WERI-Rb-1 (cell line): Measurements from ENCODE around the gene AHDC1.
A peak's percentile ranks its signal among the peaks of the same experiment; 100 is the strongest.

Experiments used
- DNase-seq: peaks from one replicate; pipeline ENCODE4 v3.0.0-alpha.2; 2020
- H3K27ac ChIP-seq: fragments of 250-450 bp; sonication (Bioruptor Pico); 2 replicates; pipeline ENCODE4 v1.5.1; 2020; ENCODE audit warnings: mild to moderate bottlenecking, moderate library complexity
- H3K27me3 ChIP-seq: fragments of 250-450 bp; sonication (Bioruptor Pico); 2 replicates; pipeline ENCODE4 v1.5.1; 2021; ENCODE audit warnings: mild to moderate bottlenecking, low read depth, moderate library complexity; ENCODE audit not compliant: insufficient read depth, severe bottlenecking
- H3K36me3 ChIP-seq: fragments of 250-450 bp; sonication (Bioruptor Pico); 2 replicates; pipeline ENCODE4 v1.5.1; 2020; ENCODE audit warnings: mild to moderate bottlenecking, moderate library complexity
- H3K4me3 ChIP-seq: 2 replicates; pipeline ENCODE4 v1.5.1; 2011; ENCODE audit warnings: low read depth, mild to moderate bottlenecking, control low read depth, low read length
- H3K9me3 ChIP-seq: fragments of 250-450 bp; sonication (Bioruptor Pico); 2 replicates; pipeline ENCODE4 v1.5.1; 2021; ENCODE audit warnings: mild to moderate bottlenecking, moderate library complexity; ENCODE audit not compliant: severe bottlenecking
- CTCF ChIP-seq: IDR thresholded peaks from 2 replicates; pipeline ENCODE4 v1.5.1; 2011; ENCODE audit warnings: low read depth, mild to moderate bottlenecking, control low read depth, inconsistent platforms, low read length

AHDC1 gene

GRCh38 chr1:27563591-27564471 is 40.1 kb downstream of the AHDC1 start:
- H3K27me3 ChIP-seq = no peaks in the 10 kb centered on the region
- no peak for TF ChIP-seq CTCF
- no peaks in the 10 kb centered on the region for H3K9me3 ChIP-seq
- H3K4me3 ChIP-seq = no peak overlapping the region
- H3K36me3 ChIP-seq = no peaks in the 10 kb centered on the region; the same call in 1 of the 2 replicates
- no peak for DNase-seq
- H3K27ac ChIP-seq = peak overlapping the region; percentile 65

- no peak for TF ChIP-seq CTCF
- H3K36me3 ChIP-seq = peaks cover 2% of the 10 kb centered on the region
- no peaks in the 10 kb centered on the region for H3K9me3 ChIP-seq
- no peaks in the 10 kb centered on the region for H3K27me3 ChIP-seq
- no peak overlapping the region for H3K4me3 ChIP-seq
- peak overlapping the region; percentile 65 for H3K27ac ChIP-seq
- no peak for DNase-seq
These were observed 40.7 kb downstream of the AHDC1 start for GRCh38 chr1:27563341-27563590.

- Histone ChIP-seq H3K27ac (peak overlapping the region; percentile 77), H3K36me3 (peaks cover 7% of the 10 kb centered on the region), H3K27me3 (no peaks in the 10 kb centered on the region), H3K9me3 (no peaks in the 10 kb centered on the region), H3K4me3 (no peak overlapping the region)
- DNase-seq = no peak
- no peak for TF ChIP-seq CTCF
These were observed 41.2 kb downstream of the AHDC1 start for GRCh38 chr1:27562534-27563340.

GRCh38 chr1:27562021-27562420 is 41.9 kb downstream of the AHDC1 start:
- no peak overlapping the region for H3K4me3 ChIP-seq
- no peaks in the 10 kb centered on the region for H3K27me3 ChIP-seq
- DNase-seq = no peak
- peak overlapping the region; percentile 77 for H3K27ac ChIP-seq
- H3K9me3 ChIP-seq = no peaks in the 10 kb centered on the region
- TF ChIP-seq CTCF = no peak
- H3K36me3 ChIP-seq = peaks cover 7% of the 10 kb centered on the region

GRCh38 chr1:27561124-27561899 is 42.6 kb downstream of the AHDC1 start:
- H3K9me3 ChIP-seq = no peaks in the 10 kb centered on the region
- TF ChIP-seq CTCF = no peak
- H3K27me3 ChIP-seq = no peaks in the 10 kb centered on the region
- H3K36me3 ChIP-seq = peaks cover 7% of the 10 kb centered on the region
- no peak for DNase-seq
- H3K27ac ChIP-seq = peak overlapping the region; percentile 77
- no peak overlapping the region for H3K4me3 ChIP-seq
